ENCODE results near the gene EFCC1.

- TF ChIP-seq CTCF (IDR thresholded peaks at IDR 0.05; ENCODE audit: poor library complexity) (no peak), EZH2phosphoT487 (IDR thresholded peaks at IDR 0.05; ENCODE audit: low read depth, severe bottlenecking, unreplicated experiment) (no peak)
These were observed 19.6 kb downstream of the EFCC1 start for GRCh38 chr3:129020691-129021090.
